Liver (tissue), 9 donors: ENCODE data around the gene ETNK1. TPM values are rescaled to one million over a fixed set of nuclear protein-coding genes. Genes with fewer than 3 reads are reported as not detected.
"Not testable (repeated sequence)": the region's sequence is repeated elsewhere in the genome, so short reads cannot be mapped to it uniquely, and the experiment has no call there.

Experiments
- DNase-seq: peaks from one replicate; pipeline ENCODE4 v3.0.0-alpha.2; 2017; ENCODE audit warnings: low spot score
- H3K27ac ChIP-seq, 2 donors: one replicate each; pipeline ENCODE4 v1.7.0; 2013; ENCODE audit warnings: inconsistent platforms in 2 of 2, low read length in 2 of 2, control low read depth in 1 of 2, low read depth in 1 of 2, mild to moderate bottlenecking in 1 of 2
- H3K27me3 ChIP-seq, 4 donors: one replicate each; pipeline versions ENCODE4 v1.6.1 to v1.7.0; 2013; ENCODE audit warnings: low read length in 3 of 4, inconsistent platforms in 1 of 4, mild to moderate bottlenecking in 1 of 4, moderate library complexity in 1 of 4; ENCODE audit not compliant: control insufficient read depth in 4 of 4, insufficient read depth in 4 of 4
- H3K36me3 ChIP-seq, 4 donors: one replicate each; pipeline versions ENCODE4 v1.6.1 to v1.7.0; 2013; ENCODE audit warnings: low read length in 3 of 4, mild to moderate bottlenecking in 3 of 4, low read depth in 1 of 4, moderate library complexity in 1 of 4; ENCODE audit not compliant: control insufficient read depth in 4 of 4, insufficient read depth in 3 of 4
- H3K4me1 ChIP-seq, 4 donors: one replicate each; pipeline versions ENCODE4 v1.6.1 to v1.7.0; 2013; ENCODE audit warnings: low read length in 3 of 4, mild to moderate bottlenecking in 3 of 4, moderate library complexity in 1 of 4; ENCODE audit not compliant: control insufficient read depth in 4 of 4, insufficient read depth in 4 of 4
- H3K4me3 ChIP-seq, 3 donors: one replicate each; pipeline versions ENCODE4 v1.6.1 to v1.7.0; 2013; ENCODE audit warnings: low read length in 3 of 3, control low read depth in 1 of 3, low read depth in 1 of 3, mild to moderate bottlenecking in 1 of 3
- H3K9ac ChIP-seq, 2 donors: one replicate each; pipeline ENCODE4 v1.7.0; 2013; ENCODE audit warnings: low read length in 2 of 2, mild to moderate bottlenecking in 2 of 2, moderate library complexity in 2 of 2, control low read depth in 1 of 2, low read depth in 1 of 2
- H3K9me3 ChIP-seq, 4 donors: one replicate each; pipeline versions ENCODE4 v1.6.1 to v1.7.0; 2013; ENCODE audit warnings: low read length in 3 of 4; ENCODE audit not compliant: control insufficient read depth in 4 of 4
- HNF4A ChIP-seq, 2 donors: conservative IDR thresholded peaks; 2 replicates each; pipeline ENCODE4 v1.6.1; 2016; ENCODE audit warnings: antibody characterized with exemption in 2 of 2, mild to moderate bottlenecking in 2 of 2
- HNF4G ChIP-seq: IDR thresholded peaks from 2 replicates; pipeline ENCODE4 v1.6.1; 2016; ENCODE audit warnings: antibody characterized with exemption
- NR2F2 ChIP-seq: IDR thresholded peaks from 2 replicates; pipeline ENCODE4 v1.6.1; 2016; ENCODE audit warnings: antibody characterized with exemption
- RAD21 ChIP-seq, 2 donors: IDR thresholded peaks; 2 replicates each; pipeline ENCODE4 v1.6.1; 2016; ENCODE audit warnings: antibody characterized with exemption in 2 of 2, mild to moderate bottlenecking in 2 of 2
- YY1 ChIP-seq: IDR thresholded peaks from 2 replicates; pipeline ENCODE4 v1.6.1; 2016; ENCODE audit warnings: antibody characterized with exemption, mild to moderate bottlenecking
- WGBS: extraction: QIAGEN DNeasy Blood & Tissue Kit; methylation state at CpG from one replicate; pipeline ENCODE4 v1.1.7; 2013; 5-methylcytosine and 5-hydroxymethylcytosine counted together
- polyA plus RNA-seq, 2 donors: library from polyadenylated mRNA; stranded (reverse) in 1 of 2; unstranded in 1 of 2; fragments of 200-250 nt in 1 of 2; fragments of >200 nt in 1 of 2; fragmentation: Nextera tagmentation in 1 of 2; extraction: Ambion mirVana in 1 of 2; gene quantifications; one replicate each; pipeline versions ENCODE4 v1.2.1 to v1.2.3, GENCODE V29; 2013 to 2015
- total RNA-seq, 2 donors: library from RNA; depleted of rRNA; stranded (reverse); fragments of >200 nt; gene quantifications; one replicate each; pipeline ENCODE4 v1.2.3, GENCODE V29; 2014
- TF ChIP-seq, protein P1 (sequence below): IDR thresholded peaks from 2 replicates; pipeline ENCODE4 v1.6.1; 2016; ENCODE audit warnings: antibody characterized with exemption
- TF ChIP-seq, protein P2 (sequence below): IDR thresholded peaks from 2 replicates; pipeline ENCODE4 v1.6.1; 2016; ENCODE audit warnings: antibody characterized with exemption
- TF ChIP-seq, protein P3 (sequence below): IDR thresholded peaks from 2 replicates; pipeline ENCODE4 v1.6.1; 2016; ENCODE audit warnings: antibody characterized with exemption
- TF ChIP-seq, protein P4 (sequence below): fragments of 150-350 bp; IDR thresholded peaks from 2 replicates; pipeline ENCODE4 v1.5.1; 2017; ENCODE audit warnings: improper control_type of control experiment, low read depth, low read length; ENCODE audit not compliant: missing input control
- donor health status: healthy.
- donor health status: healthy.
- donor health status: healthy.
- donor health status: healthy.
- donor health status: healthy.

The ETNK1 gene
- total and polyA plus RNA-seq, 4 donors, result 15.6 to 51.4 (median 27.0) TPM

DNA sequence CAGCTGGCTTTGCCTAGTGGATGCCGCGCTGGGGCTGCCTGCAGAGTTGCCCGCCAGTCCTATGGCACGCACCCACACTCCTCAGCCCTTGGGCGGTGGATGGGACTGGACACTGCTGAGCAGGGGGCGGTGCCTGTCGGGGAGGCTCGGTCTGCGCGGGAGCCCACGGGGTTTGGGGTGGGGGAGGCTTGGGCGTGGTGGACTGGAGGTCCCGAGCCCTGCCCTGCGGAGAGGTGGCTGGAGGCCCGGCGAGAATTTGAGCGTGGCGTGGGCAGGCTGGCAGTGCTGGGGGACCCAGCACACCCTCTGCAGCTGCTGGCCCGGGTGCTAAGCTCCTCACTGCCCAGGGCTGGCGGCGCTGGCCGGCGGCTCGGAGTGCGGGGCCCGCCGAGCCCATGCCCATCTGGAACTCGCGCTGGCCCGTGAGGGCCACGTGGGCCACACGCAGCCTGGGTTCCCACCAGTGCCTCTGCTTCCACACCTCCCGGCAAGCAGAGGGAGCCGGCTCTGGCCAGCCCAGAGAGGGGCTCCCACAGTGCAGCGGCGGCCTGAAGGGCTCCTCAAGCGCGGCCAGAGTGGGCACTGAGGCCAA lies 68.1 kb downstream of the ETNK1 start:
- H3K27me3 ChIP-seq, result no peaks in the 10 kb centered on the region
- H3K36me3 ChIP-seq, result no peaks in the 10 kb centered on the region
- H3K9ac ChIP-seq, result no peak overlapping the region
- TF ChIP-seq HNF4A (conservative IDR thresholded peaks at IDR 0.05), result no peak
- TF ChIP-seq, protein P1, sequence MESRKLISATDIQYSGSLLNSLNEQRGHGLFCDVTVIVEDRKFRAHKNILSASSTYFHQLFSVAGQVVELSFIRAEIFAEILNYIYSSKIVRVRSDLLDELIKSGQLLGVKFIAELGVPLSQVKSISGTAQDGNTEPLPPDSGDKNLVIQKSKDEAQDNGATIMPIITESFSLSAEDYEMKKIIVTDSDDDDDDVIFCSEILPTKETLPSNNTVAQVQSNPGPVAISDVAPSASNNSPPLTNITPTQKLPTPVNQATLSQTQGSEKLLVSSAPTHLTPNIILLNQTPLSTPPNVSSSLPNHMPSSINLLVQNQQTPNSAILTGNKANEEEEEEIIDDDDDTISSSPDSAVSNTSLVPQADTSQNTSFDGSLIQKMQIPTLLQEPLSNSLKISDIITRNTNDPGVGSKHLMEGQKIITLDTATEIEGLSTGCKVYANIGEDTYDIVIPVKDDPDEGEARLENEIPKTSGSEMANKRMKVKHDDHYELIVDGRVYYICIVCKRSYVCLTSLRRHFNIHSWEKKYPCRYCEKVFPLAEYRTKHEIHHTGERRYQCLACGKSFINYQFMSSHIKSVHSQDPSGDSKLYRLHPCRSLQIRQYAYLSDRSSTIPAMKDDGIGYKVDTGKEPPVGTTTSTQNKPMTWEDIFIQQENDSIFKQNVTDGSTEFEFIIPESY, result no peak
- no peak for TF ChIP-seq NR2F2
- TF ChIP-seq, protein P2, sequence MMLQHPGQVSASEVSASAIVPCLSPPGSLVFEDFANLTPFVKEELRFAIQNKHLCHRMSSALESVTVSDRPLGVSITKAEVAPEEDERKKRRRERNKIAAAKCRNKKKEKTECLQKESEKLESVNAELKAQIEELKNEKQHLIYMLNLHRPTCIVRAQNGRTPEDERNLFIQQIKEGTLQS, result no peak
- no peak for TF ChIP-seq HNF4G
- no peak overlapping the region for H3K4me3 ChIP-seq
- no peak for DNase-seq
- peaks cover 0 to 4% (median 0%) of the 10 kb centered on the region in 4 donors for H3K9me3 ChIP-seq
- no peaks in the 10 kb centered on the region for H3K4me1 ChIP-seq
- WGBS, result 96% methylated on average over 38 of the region's 38 CpGs
- no peak overlapping the region for H3K27ac ChIP-seq

DNA sequence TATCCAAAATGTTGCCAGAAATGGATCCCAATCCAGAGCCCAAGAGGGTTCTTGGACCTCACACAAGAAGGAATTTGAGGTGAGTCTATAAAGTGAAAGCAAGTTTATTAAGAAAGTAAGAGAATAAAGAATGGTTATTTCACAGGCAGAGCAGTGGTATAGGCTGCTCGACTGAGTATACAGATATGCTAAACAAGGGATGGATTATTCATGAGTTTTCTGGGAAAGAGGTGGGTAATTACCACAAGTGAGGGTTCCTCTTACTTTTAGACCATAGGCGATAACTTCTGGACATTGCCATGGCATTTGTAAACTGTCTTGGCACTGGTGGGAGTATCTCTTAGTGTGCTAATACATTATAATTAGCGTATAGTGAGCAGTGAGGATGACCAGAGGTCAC lies 73.6 kb downstream of the ETNK1 start:
- H3K27me3 ChIP-seq, result no peaks in the 10 kb centered on the region
- no peak overlapping the region for H3K27ac ChIP-seq
- 93% methylated on average over 3 of the region's 3 CpGs for WGBS
- H3K36me3 ChIP-seq, result no peaks in the 10 kb centered on the region
- no peak for DNase-seq
- H3K9me3 ChIP-seq, result no peaks in the 10 kb centered on the region
- TF ChIP-seq YY1, result no peak
- no peak for TF ChIP-seq NR2F2
- TF ChIP-seq, protein P2, result no peak
- TF ChIP-seq, protein P3, sequence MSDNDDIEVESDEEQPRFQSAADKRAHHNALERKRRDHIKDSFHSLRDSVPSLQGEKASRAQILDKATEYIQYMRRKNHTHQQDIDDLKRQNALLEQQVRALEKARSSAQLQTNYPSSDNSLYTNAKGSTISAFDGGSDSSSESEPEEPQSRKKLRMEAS, result no peak
- no peak for TF ChIP-seq RAD21 (IDR thresholded peaks at IDR 0.05)
- TF ChIP-seq, protein P1, result no peak
- no peak for TF ChIP-seq HNF4G
- TF ChIP-seq, protein P4, sequence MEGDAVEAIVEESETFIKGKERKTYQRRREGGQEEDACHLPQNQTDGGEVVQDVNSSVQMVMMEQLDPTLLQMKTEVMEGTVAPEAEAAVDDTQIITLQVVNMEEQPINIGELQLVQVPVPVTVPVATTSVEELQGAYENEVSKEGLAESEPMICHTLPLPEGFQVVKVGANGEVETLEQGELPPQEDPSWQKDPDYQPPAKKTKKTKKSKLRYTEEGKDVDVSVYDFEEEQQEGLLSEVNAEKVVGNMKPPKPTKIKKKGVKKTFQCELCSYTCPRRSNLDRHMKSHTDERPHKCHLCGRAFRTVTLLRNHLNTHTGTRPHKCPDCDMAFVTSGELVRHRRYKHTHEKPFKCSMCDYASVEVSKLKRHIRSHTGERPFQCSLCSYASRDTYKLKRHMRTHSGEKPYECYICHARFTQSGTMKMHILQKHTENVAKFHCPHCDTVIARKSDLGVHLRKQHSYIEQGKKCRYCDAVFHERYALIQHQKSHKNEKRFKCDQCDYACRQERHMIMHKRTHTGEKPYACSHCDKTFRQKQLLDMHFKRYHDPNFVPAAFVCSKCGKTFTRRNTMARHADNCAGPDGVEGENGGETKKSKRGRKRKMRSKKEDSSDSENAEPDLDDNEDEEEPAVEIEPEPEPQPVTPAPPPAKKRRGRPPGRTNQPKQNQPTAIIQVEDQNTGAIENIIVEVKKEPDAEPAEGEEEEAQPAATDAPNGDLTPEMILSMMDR, result no peak
- no peak overlapping the region for H3K9ac ChIP-seq
- no peak overlapping the region for H3K4me3 ChIP-seq
- peaks cover 0 to 4% (median 0%) of the 10 kb centered on the region in 4 donors for H3K4me1 ChIP-seq

DNA sequence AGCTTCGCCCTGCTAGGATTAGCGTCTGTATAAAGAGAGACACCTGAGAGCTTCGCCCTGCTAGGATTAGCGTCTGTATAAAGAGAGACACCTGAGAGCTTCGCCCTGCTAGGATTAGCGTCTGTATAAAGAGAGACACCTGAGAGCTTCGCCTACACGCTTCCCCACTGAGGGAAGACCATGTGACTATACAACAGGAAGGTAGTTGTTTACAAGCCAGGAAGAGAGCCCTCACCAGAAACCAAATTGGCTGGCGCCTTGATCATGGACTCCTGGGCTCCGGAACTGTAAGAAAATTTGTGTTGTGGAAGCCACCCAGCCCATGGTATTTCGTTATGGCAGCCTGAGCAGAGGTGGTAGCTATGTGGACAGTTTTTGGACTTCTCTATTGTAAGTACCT lies 74.7 kb downstream of the ETNK1 start:
- not testable (repeated sequence) for H3K27me3 ChIP-seq, H3K4me3 ChIP-seq, H3K9me3 ChIP-seq, H3K4me1 ChIP-seq, H3K27ac ChIP-seq, H3K36me3 ChIP-seq, H3K9ac ChIP-seq, DNase-seq
- WGBS, result 82% methylated on average over 10 of the region's 11 CpGs
